MM.1S (cell line): Measurements from ENCODE around the gene SCNN1B.
"Not testable (repeated sequence)": the region's sequence is repeated elsewhere in the genome, so short reads cannot be mapped to it uniquely, and the experiment has no call there.

Source experiments
- DNase-seq: peaks from one replicate; pipeline ENCODE4 v3.0.0-alpha.2; 2015
- H2AFZ ChIP-seq: fragments of 300-600 bp; sonication (generic); 2 replicates; pipeline ENCODE4 v1.6.0; 2016; ENCODE audit warnings: antibody characterized with exemption, low read length
- H3F3A ChIP-seq: fragments of 300-600 bp; sonication (generic); 2 replicates; pipeline ENCODE4 v1.6.1; 2016; ENCODE audit warnings: mild to moderate bottlenecking, antibody characterized with exemption, low read length, moderate library complexity, mixed read lengths; ENCODE audit not compliant: insufficient read depth
- H3K27ac ChIP-seq: fragments of 300-600 bp; sonication (generic); 2 replicates; pipeline ENCODE4 v1.5.1; 2016; ENCODE audit warnings: mild to moderate bottlenecking, low read length
- H3K27me3 ChIP-seq: fragments of 300-600 bp; sonication (generic); replicated peaks from 2 replicates; pipeline ENCODE4 v1.6.0; 2016; ENCODE audit warnings: low read length; ENCODE audit not compliant: insufficient read depth
- H3K36me3 ChIP-seq: fragments of 300-600 bp; sonication (generic); replicated peaks from 2 replicates; pipeline ENCODE4 v1.6.1; 2016; ENCODE audit warnings: mild to moderate bottlenecking, low read length, mixed read lengths; ENCODE audit not compliant: insufficient read depth
- H3K4me1 ChIP-seq: fragments of 300-600 bp; sonication (generic); 2 replicates; pipeline ENCODE4 v1.6.1; 2016; ENCODE audit warnings: low read length, mixed read lengths
- H3K4me2 ChIP-seq: fragments of 300-600 bp; sonication (generic); 2 replicates; pipeline ENCODE4 v1.6.0; 2016; ENCODE audit warnings: low read depth, low read length
- H3K4me3 ChIP-seq: fragments of 300-600 bp; sonication (generic); 2 replicates; pipeline ENCODE4 v1.5.1; 2016; ENCODE audit warnings: low read length, mixed read lengths
- H3K79me2 ChIP-seq: fragments of 300-600 bp; sonication (generic); 2 replicates; pipeline ENCODE4 v1.6.1; 2016; ENCODE audit warnings: mixed run types, low read length, mixed read lengths
- H3K9ac ChIP-seq: fragments of 300-600 bp; sonication (generic); 2 replicates; pipeline ENCODE4 v1.6.1; 2016; ENCODE audit warnings: low read length, mixed read lengths
- H3K9me2 ChIP-seq: fragments of 300-600 bp; sonication (generic); replicated peaks from 2 replicates; pipeline ENCODE4 v1.6.1; 2016; ENCODE audit warnings: mild to moderate bottlenecking, low read length, mixed read lengths; ENCODE audit not compliant: insufficient read depth
- H3K9me3 ChIP-seq: fragments of 300-600 bp; sonication (generic); replicated peaks from 2 replicates; pipeline ENCODE4 v1.6.1; 2016; ENCODE audit warnings: mild to moderate bottlenecking, low read length, mixed read lengths; ENCODE audit not compliant: insufficient read depth
- H4K20me1 ChIP-seq: fragments of 300-600 bp; sonication (generic); 2 replicates; pipeline ENCODE4 v1.6.1; 2016; ENCODE audit warnings: mild to moderate bottlenecking, low read length, moderate library complexity, mixed read lengths; ENCODE audit not compliant: insufficient read depth
- CTCF ChIP-seq: fragments of 300-600 bp; sonication (generic); IDR thresholded peaks from 2 replicates; pipeline ENCODE4 v1.5.1; 2016; ENCODE audit warnings: antibody characterized with exemption, low read length, mixed read lengths
- EZH2 ChIP-seq: fragments of 300-600 bp; sonication (generic); optimal IDR thresholded peaks from 2 replicates; pipeline ENCODE3; 2017; ENCODE audit warnings: low read depth, mild to moderate bottlenecking, antibody characterized with exemption, low read length, mixed read lengths
- EZH2phosphoT487 ChIP-seq: fragments of 300-600 bp; sonication (generic); IDR thresholded peaks from 2 replicates; pipeline ENCODE4 v1.6.1; 2018; ENCODE audit warnings: antibody characterized with exemption, low read length

The SCNN1B gene

GRCh38 chr16:23398987-23399805 lies 97.1 kb downstream of the SCNN1B start:
- Histone ChIP-seq H3K9me2 (no peaks in the 10 kb centered on the region), H3K9ac (no peak overlapping the region), H3K4me1 (peaks cover 40% of the 10 kb centered on the region), H3K79me2 (no peaks in the 10 kb centered on the region), H3K27ac (no peak overlapping the region), H3K4me3 (no peak overlapping the region), H3K9me3 (no peaks in the 10 kb centered on the region), H3K4me2 (no peak overlapping the region), H3F3A (peaks cover 19% of the 10 kb centered on the region), H3K36me3 (no peaks in the 10 kb centered on the region), H2AFZ (no peak overlapping the region), H3K27me3 (no peaks in the 10 kb centered on the region), H4K20me1 (no peaks in the 10 kb centered on the region)
- TF ChIP-seq EZH2 (no peak), CTCF (no peak), EZH2phosphoT487 (no peak)
- no peak for DNase-seq

GRCh38 chr16:23400447-23400846 lies 98.3 kb downstream of the SCNN1B start:
- H3K36me3 ChIP-seq, H3K79me2 ChIP-seq, H2AFZ ChIP-seq, H3K4me3 ChIP-seq, H3K4me2 ChIP-seq, H3K27me3 ChIP-seq, H4K20me1 ChIP-seq, DNase-seq, H3K9me3 ChIP-seq, H3K9me2 ChIP-seq, H3K27ac ChIP-seq, H3K9ac ChIP-seq: not testable (repeated sequence)
- Histone ChIP-seq H3K4me1 (peaks cover 49% of the 10 kb centered on the region), H3F3A (peaks cover 30% of the 10 kb centered on the region)

- H3K36me3 ChIP-seq = no peaks in the 10 kb centered on the region
Measured at GRCh38 chr16:23401139-23401538, 99.0 kb downstream of the SCNN1B start.

More at GRCh38 chr16:23401139-23401538, 99.0 kb downstream of the SCNN1B start:
- H3K4me3 ChIP-seq = no peak overlapping the region
- H4K20me1 ChIP-seq = no peaks in the 10 kb centered on the region
- no peak for DNase-seq
- no peak overlapping the region for H2AFZ ChIP-seq
- H3K4me1 ChIP-seq = peaks cover 55% of the 10 kb centered on the region
- H3K79me2 ChIP-seq = no peaks in the 10 kb centered on the region
- no peaks in the 10 kb centered on the region for H3K27me3 ChIP-seq
- no peak overlapping the region for H3K4me2 ChIP-seq
- TF ChIP-seq CTCF (no peak), EZH2 (no peak), EZH2phosphoT487 (no peak)
- H3K9me3 ChIP-seq = no peaks in the 10 kb centered on the region
- H3F3A ChIP-seq = peaks cover 36% of the 10 kb centered on the region
- no peak overlapping the region for H3K9ac ChIP-seq
- no peaks in the 10 kb centered on the region for H3K9me2 ChIP-seq
- H3K27ac ChIP-seq = no peak overlapping the region
